WTC11 (cell line): ENCODE results near the gene MAP4K4. TPM values are rescaled to one million over a fixed set of nuclear protein-coding genes. Genes with fewer than 3 reads are reported as not detected.

Experiments used
- ATAC-seq: fragments of 200-7000 bp; cut with Tn5 transposase; 2 replicates; pipeline ENCODE4 v1.10.0; 2021; ENCODE audit warnings: mild to moderate bottlenecking, moderate library complexity
- CTCF ChIA-PET: fragments of 300-600 bp; sonication (Branson Sonifier 250); formaldehyde crosslinking; loops from one replicate; lab custom pipeline; 2021; ENCODE audit warnings: antibody characterized with exemption; lab: Charles Lee
- POLR2A ChIA-PET: fragments of 350-600 bp; sonication (Branson Sonifier 250); formaldehyde crosslinking; loops from one replicate; lab custom pipeline; 2021; ENCODE audit warnings: antibody characterized with exemption; lab: Charles Lee
- DNase-seq: peaks from one replicate; pipeline ENCODE4 v3.0.0; 2021; ENCODE audit warnings: low spot score
- H3K27ac Mint-ChIP-seq: 2 replicates; pipeline ENCODE4 v1.8.0; 2021; ENCODE audit warnings: mixed read lengths
- H3K27me3 Mint-ChIP-seq: 2 replicates; pipeline ENCODE4 v1.8.0; 2021; ENCODE audit warnings: low read depth, mild to moderate bottlenecking, moderate library complexity, mixed read lengths
- H3K36me3 Mint-ChIP-seq: 2 replicates; pipeline ENCODE4 v1.8.0; 2021; ENCODE audit warnings: mixed read lengths
- H3K4me1 Mint-ChIP-seq: 2 replicates; pipeline ENCODE4 v1.8.0; 2022; ENCODE audit warnings: mixed read lengths
- H3K4me3 Mint-ChIP-seq: 2 replicates; pipeline ENCODE4 v1.8.0; 2021; ENCODE audit warnings: mild to moderate bottlenecking, moderate library complexity, mixed read lengths
- H3K9me3 Mint-ChIP-seq: 2 replicates; pipeline ENCODE4 v1.8.0; 2021; ENCODE audit warnings: mixed read lengths
- AR ChIP-seq: fragments of 250-450 bp; sonication (Bioruptor Pico); IDR thresholded peaks from 2 replicates; pipeline ENCODE4 v1.9.0; 2021; ENCODE audit warnings: mild to moderate bottlenecking
- CREB1 ChIP-seq: sonication (generic); formaldehyde crosslinking; IDR thresholded peaks from 2 replicates; pipeline ENCODE4 v1.8.0; 2023; ENCODE audit warnings: mild to moderate bottlenecking, missing genetic modification reagents
- GABPB1 ChIP-seq: sonication (generic); formaldehyde crosslinking; IDR thresholded peaks from 2 replicates; pipeline ENCODE4 v1.8.1; 2023; ENCODE audit warnings: mild to moderate bottlenecking, missing genetic modification reagents
- MLX ChIP-seq: sonication (generic); formaldehyde crosslinking; IDR thresholded peaks from 2 replicates; pipeline ENCODE4 v1.8.1; 2023; ENCODE audit warnings: mild to moderate bottlenecking, missing genetic modification reagents, moderate library complexity
- MYBL2 ChIP-seq: sonication (generic); formaldehyde crosslinking; IDR thresholded peaks from 2 replicates; pipeline ENCODE4 v1.8.1; 2023; ENCODE audit warnings: mild to moderate bottlenecking, moderate library complexity, missing genetic modification reagents
- NR3C1 ChIP-seq: sonication (generic); formaldehyde crosslinking; conservative IDR thresholded peaks from 2 replicates; pipeline ENCODE4 v1.8.1; 2023; ENCODE audit warnings: low read depth, mild to moderate bottlenecking, missing genetic modification reagents
- OVOL2 ChIP-seq: fragments of 250-450 bp; sonication (Bioruptor Pico); IDR thresholded peaks from 2 replicates; pipeline ENCODE4 v1.9.0; 2021; ENCODE audit warnings: mild to moderate bottlenecking, borderline replicate concordance
- RORB ChIP-seq: fragments of 250-450 bp; sonication (Bioruptor Pico); IDR thresholded peaks from 2 replicates; pipeline ENCODE4 v1.9.0; 2021; ENCODE audit warnings: mild to moderate bottlenecking
- SOX15 ChIP-seq: fragments of 250-450 bp; sonication (Bioruptor Pico); IDR thresholded peaks from 2 replicates; pipeline ENCODE4 v1.9.0; 2021; ENCODE audit warnings: mild to moderate bottlenecking
- SP1 ChIP-seq: sonication (generic); formaldehyde crosslinking; conservative IDR thresholded peaks from 2 replicates; pipeline ENCODE4 v1.8.1; 2022; ENCODE audit warnings: missing genetic modification reagents
- total RNA-seq: library from RNA; stranded (reverse); gene quantifications from 3 replicates; pipeline ENCODE4 v1.2.3, GENCODE V29; 2021
- TF ChIP-seq, protein P1 (sequence below): sonication (generic); formaldehyde crosslinking; IDR thresholded peaks from 2 replicates; pipeline ENCODE4 v1.8.1; 2023; ENCODE audit warnings: mild to moderate bottlenecking, missing genetic modification reagents, borderline replicate concordance

The MAP4K4 gene
- total RNA-seq, 1 experiment from 2014 or later = 112 TPM

DNA sequence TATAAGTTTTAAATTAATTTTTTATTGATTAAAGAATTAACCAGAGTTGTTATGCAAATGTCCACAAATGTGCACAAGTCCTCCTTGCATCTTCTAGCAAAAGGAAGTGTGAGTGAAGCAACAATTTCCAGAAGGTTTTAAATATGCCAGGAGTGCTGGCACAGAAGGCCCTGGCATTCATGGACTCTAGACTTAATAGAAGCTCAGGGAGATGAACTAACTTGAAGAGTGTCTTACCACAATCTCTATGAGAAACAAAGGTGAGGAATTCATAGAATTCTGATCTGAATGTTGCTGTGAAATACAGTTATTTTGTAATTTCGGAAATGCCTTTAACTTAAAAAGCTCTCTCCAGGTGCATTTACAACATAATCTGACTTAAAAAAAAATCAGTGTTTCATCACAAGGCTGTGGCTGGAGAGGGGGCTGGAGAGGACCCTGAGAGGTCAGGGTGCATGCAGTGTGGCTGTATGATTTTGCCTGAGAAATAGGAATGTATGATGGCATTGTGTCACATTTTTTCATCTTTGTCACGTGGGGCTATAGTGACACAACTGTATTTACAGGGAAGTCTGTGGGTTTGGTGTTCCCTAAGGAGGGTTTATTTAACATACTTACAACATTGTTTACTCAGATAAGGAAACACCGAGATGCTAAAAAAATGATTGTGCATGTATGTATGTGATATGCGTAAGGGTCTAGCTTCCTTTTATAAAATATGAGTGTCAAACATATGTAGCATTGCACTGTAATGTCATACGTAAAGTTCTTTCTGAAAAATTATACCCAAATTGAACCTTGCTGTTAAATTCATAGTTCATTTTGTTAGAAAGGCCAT is 66.2 kb downstream of the MAP4K4 start:
- CTCF ChIA-PET = interaction anchor here (0.9 to 1.3 kb wide), 4 partner anchors 7 to 67 kb away, joined by 3 to 4 read pairs (median 4); no protein-coding TSS in a partner anchor
- DNase-seq = no peak
- no peaks in the 10 kb centered on the region for H3K9me3 Mint-ChIP-seq
- POLR2A ChIA-PET = no interaction called here
- no peaks in the 10 kb centered on the region for H3K27me3 Mint-ChIP-seq
- no peak for ATAC-seq
- TF ChIP-seq, protein P1, sequence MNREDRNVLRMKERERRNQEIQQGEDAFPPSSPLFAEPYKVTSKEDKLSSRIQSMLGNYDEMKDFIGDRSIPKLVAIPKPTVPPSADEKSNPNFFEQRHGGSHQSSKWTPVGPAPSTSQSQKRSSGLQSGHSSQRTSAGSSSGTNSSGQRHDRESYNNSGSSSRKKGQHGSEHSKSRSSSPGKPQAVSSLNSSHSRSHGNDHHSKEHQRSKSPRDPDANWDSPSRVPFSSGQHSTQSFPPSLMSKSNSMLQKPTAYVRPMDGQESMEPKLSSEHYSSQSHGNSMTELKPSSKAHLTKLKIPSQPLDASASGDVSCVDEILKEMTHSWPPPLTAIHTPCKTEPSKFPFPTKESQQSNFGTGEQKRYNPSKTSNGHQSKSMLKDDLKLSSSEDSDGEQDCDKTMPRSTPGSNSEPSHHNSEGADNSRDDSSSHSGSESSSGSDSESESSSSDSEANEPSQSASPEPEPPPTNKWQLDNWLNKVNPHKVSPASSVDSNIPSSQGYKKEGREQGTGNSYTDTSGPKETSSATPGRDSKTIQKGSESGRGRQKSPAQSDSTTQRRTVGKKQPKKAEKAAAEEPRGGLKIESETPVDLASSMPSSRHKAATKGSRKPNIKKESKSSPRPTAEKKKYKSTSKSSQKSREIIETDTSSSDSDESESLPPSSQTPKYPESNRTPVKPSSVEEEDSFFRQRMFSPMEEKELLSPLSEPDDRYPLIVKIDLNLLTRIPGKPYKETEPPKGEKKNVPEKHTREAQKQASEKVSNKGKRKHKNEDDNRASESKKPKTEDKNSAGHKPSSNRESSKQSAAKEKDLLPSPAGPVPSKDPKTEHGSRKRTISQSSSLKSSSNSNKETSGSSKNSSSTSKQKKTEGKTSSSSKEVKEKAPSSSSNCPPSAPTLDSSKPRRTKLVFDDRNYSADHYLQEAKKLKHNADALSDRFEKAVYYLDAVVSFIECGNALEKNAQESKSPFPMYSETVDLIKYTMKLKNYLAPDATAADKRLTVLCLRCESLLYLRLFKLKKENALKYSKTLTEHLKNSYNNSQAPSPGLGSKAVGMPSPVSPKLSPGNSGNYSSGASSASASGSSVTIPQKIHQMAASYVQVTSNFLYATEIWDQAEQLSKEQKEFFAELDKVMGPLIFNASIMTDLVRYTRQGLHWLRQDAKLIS (CRISPR knock-in tag) = no peak
- peak; percentile 91 for TF ChIP-seq GABPB1 (CRISPR knock-in tag)
- TF ChIP-seq CREB1 (CRISPR knock-in tag) = no peak
- peaks cover 69% of the 10 kb centered on the region for H3K4me1 Mint-ChIP-seq
- H3K36me3 Mint-ChIP-seq = no peaks in the 10 kb centered on the region
- H3K4me3 Mint-ChIP-seq = no peak overlapping the region
- H3K27ac Mint-ChIP-seq = peak overlapping the region; percentile 12

- TF ChIP-seq AR (no peak), OVOL2 (CRISPR knock-in tag) (no peak), SOX15 (no peak), MYBL2 (no peak), SP1 (no peak), NR3C1 (CRISPR knock-in tag) (no peak)
- Mint-ChIP-seq H3K27me3 (no peaks in the 10 kb centered on the region), H3K4me1 (peaks cover 85% of the 10 kb centered on the region), H3K4me3 (no peak overlapping the region), H3K9me3 (no peaks in the 10 kb centered on the region), H3K27ac (peak overlapping the region; percentile 97), H3K36me3 (no peaks in the 10 kb centered on the region)
- DNase-seq (no peak), ATAC-seq (no peak)
- ChIA-PET CTCF (interaction anchor here (1.1 to 3.3 kb wide), 7 partner anchors 10 to 474 kb away, joined by 3 to 18 read pairs (median 4); no protein-coding TSS in a partner anchor), POLR2A (interaction anchor here (0.7 kb wide), 1 partner anchor 1855 kb away, joined by 3 read pairs; no protein-coding TSS in a partner anchor)
Measured at GRCh38 chr2:101766337-101766736, 68.8 kb downstream of the MAP4K4 start.

DNA sequence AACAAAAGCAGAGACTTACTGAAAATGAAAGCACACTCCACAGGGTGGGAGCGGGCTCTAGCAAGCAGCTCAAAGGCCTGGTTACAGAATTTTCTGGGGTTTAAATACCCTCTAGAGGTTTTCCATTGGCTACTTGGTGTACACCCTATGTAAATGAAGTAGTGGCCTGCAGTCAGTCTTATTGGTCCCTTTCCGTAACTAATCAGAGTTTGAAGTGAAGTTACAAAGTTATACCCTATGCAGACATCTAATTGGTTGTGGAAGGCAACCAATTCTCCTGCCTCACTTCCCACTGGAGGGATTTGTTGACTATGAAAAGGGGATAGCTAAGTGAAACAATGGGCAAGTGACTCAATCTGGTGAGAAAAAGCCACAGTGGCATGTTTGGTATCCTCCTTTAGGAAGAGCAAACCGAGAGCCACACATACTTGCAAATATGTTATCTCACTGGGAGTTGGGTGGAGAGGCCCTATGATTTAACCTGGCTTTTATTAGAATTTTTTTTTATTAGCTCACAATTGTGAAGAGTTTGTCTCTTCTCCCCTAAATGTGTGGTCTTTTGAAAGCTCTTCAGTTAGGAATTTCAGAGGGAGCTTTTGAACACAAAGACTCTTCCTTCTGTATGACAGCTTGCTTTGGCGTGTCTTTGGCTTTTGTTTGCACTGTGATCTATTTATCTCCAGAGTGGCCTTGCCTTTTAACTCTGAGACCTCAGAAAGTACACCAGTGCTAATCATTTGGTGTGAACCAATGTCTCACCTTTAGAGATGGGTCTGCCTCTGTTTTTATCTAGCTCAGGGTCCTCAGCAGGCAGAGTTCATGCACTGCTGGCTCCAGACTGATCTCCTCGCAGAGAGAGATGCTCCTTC is 69.6 kb downstream of the MAP4K4 start:
- Mint-ChIP-seq H3K9me3 (no peaks in the 10 kb centered on the region), H3K27ac (peak overlapping the region; percentile 97), H3K4me1 (peaks cover 88% of the 10 kb centered on the region), H3K4me3 (no peak overlapping the region)
- no peak for DNase-seq
- ATAC-seq = peak; percentile 40
- TF ChIP-seq GABPB1 (CRISPR knock-in tag) = peak; percentile 42
- no peak for TF ChIP-seq OVOL2 (CRISPR knock-in tag)
- no peak for TF ChIP-seq RORB (CRISPR knock-in tag)
- no peak for TF ChIP-seq MLX (CRISPR knock-in tag)
- TF ChIP-seq, all 79 proteins: peak for 1
- ChIA-PET CTCF (interaction anchor here (0.7 to 3.3 kb wide), 12 partner anchors 9 to 473 kb away, joined by 3 to 18 read pairs (median 4); no protein-coding TSS in a partner anchor), POLR2A (interaction anchor here (0.6 to 0.7 kb wide), 5 partner anchors 13 to 1854 kb away, joined by 3 read pairs; no protein-coding TSS in a partner anchor)
- no peaks in the 10 kb centered on the region for H3K36me3 Mint-ChIP-seq
- H3K27me3 Mint-ChIP-seq = no peaks in the 10 kb centered on the region
